Upper lobe of left lung (tissue), 4 donors: ENCODE data around the gene MYO1G.

Source experiments
- CTCF ChIP-seq, 6 experiments: fragments of 450-650 bp in 4 of 6; fragments of 200-600 bp in 2 of 6; sonication (generic) in 2 of 6; IDR thresholded peaks; one replicate each; pipeline ENCODE4 v1.5.1; 2016 to 2019; ENCODE audit warnings: antibody characterized with exemption in 6 of 6
- EP300 ChIP-seq, 4 donors: sonication (generic); formaldehyde crosslinking; IDR thresholded peaks; one replicate each; pipeline ENCODE4 v1.5.1; 2017; ENCODE audit warnings: antibody characterized with exemption in 4 of 4, control low read depth in 2 of 4
- POLR2A ChIP-seq, 4 donors: fragments of 450-650 bp; IDR thresholded peaks; one replicate each; pipeline ENCODE4 v1.5.1; 2016 to 2017; ENCODE audit warnings: antibody characterized with exemption in 4 of 4, mild to moderate bottlenecking in 2 of 4

DNA sequence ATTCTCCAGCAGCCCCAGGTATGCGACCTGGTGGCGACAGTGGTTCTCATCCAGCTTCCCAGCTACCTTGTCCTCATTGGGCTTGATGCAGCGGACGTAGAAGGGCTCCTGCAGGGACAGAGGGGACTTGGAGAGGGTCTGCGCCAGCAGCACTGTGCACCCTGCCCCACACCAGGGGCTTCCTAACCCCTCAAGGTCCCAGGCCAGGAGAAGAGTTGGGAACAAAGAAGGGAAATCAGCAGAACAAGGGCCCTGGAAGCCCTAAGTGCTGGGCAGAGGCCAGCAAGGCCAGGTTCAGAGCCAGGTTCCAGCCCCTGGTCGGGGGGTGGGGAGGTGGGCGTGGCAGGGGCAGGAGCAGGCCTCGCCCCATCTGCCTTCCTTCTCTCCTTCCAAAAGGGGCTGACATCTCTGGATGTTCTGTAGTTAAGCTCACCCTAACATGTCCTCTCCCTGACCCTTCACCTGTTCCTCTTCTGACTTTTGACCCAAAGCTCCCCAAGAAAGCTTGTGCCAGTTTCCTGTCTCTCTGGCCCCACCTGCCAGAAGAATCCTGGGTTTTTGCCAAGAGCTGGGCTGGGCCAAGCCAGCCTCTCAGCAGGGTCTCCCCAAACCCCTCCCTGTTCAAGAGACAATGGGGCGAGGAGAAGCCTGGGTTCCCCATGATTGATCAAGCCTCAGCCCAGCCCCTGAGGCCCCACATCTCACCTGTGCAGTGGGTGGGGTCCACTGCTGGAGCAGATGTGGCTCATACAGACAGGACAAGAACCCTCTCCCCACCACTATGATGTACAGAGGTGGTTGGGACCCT lies 11.9 kb downstream of the MYO1G start:
- no peak for TF ChIP-seq CTCF (IDR thresholded peaks at IDR 0.05)
- TF ChIP-seq EP300 (IDR thresholded peaks at IDR 0.05), result no peak
- TF ChIP-seq POLR2A (IDR thresholded peaks at IDR 0.05), result no peak
